Left lung (tissue), 10 donors: Measurements from ENCODE around the gene ETNK2. TPM values are rescaled to one million over a fixed set of nuclear protein-coding genes. Genes with fewer than 3 reads are reported as not detected.
A peak's percentile ranks its signal among the peaks of the same experiment; 100 is the strongest.

Experiments
- ATAC-seq: fragments of 200-7000 bp; cut with Tn5 transposase; one replicate; pipeline ENCODE4 v1.9.1; 2020; ENCODE audit warnings: moderate library complexity
- DNase-seq, 4 donors: peaks; one replicate each; pipeline ENCODE4 v3.0.0-alpha.2; 2013 to 2020
- H3K27ac ChIP-seq, 2 donors: fragments of 200-600 bp; sonication (generic) in 1 of 2; one replicate each; pipeline versions ENCODE4 v1.5.0 to v1.8.0; 2020 to 2021
- H3K27me3 ChIP-seq, 2 donors: fragments of 200-600 bp; sonication (generic) in 1 of 2; one replicate each; pipeline versions ENCODE4 v1.5.0 to v1.8.0; 2020 to 2021
- H3K36me3 ChIP-seq, 2 donors: fragments of 200-600 bp; sonication (generic) in 1 of 2; one replicate each; pipeline versions ENCODE4 v1.5.0 to v1.8.0; 2020 to 2021
- H3K4me1 ChIP-seq, 2 donors: fragments of 200-600 bp; one replicate each; pipeline ENCODE4 v1.8.0; 2021
- H3K4me3 ChIP-seq, 2 donors: fragments of 200-600 bp; sonication (generic) in 1 of 2; one replicate each; pipeline versions ENCODE4 v1.5.0 to v1.8.0; 2020 to 2021; ENCODE audit warnings: mild to moderate bottlenecking in 1 of 2
- H3K9me3 ChIP-seq, 2 donors: fragments of 200-600 bp; sonication (generic) in 1 of 2; one replicate each; pipeline versions ENCODE4 v1.5.0 to v1.8.0; 2020 to 2021
- CTCF ChIP-seq, 2 donors: fragments of 200-600 bp; sonication (generic) in 1 of 2; IDR thresholded peaks; one replicate each; pipeline versions ENCODE4 v1.5.0 to v1.8.0; 2021; ENCODE audit warnings: antibody characterized with exemption in 2 of 2
- intact Hi-C, 2 donors: fragments of 100-400 bp; cut with DNase I; formaldehyde crosslinking; loops; one replicate each; pipeline versions ENCODE4 v1.11.2 to v1.14.2; 2022
- polyA plus RNA-seq, 6 donors: library from polyadenylated mRNA; unstranded; fragments of 120-200 nt; gene quantifications; one replicate each; pipeline ENCODE4 v1.2.1, GENCODE V29; 2013; ENCODE audit not compliant: insufficient read length in 6 of 6
- total RNA-seq, 2 donors: library from RNA; stranded (reverse); fragmentation: NEBNext Ultra II Directional; extraction: Animal tissue kit (Norgen Biotek cat#: 25700); gene quantifications; one replicate each; pipeline ENCODE4 v1.2.1, GENCODE V29; 2021
- donor health status: DM: no; HTN: yes; CAD: no.
- donor health status: DM: no; HTN: no; CAD: no.

ETNK2 gene
- total and polyA plus RNA-seq, 8 donors: 2.6 to 13.2 (median 10.2) TPM

- H3K36me3 ChIP-seq: no peaks in the 10 kb centered on the region
- no peak for ATAC-seq
- no peaks in the 10 kb centered on the region for H3K9me3 ChIP-seq
- no peak overlapping the region for H3K27ac ChIP-seq
- DNase-seq: no peak
- H3K4me1 ChIP-seq: no peaks in the 10 kb centered on the region
- intact Hi-C loops: no loop called here
- H3K4me3 ChIP-seq: no peak overlapping the region
- TF ChIP-seq CTCF (IDR thresholded peaks at IDR 0.05): no peak
- H3K27me3 ChIP-seq: no peaks in the 10 kb centered on the region
Measured at GRCh38 chr1:204143276-204144041, 8.4 kb downstream of the ETNK2 start.

GRCh38 chr1:204142032-204142974, 9.5 kb downstream of the ETNK2 start:
- no peak for ATAC-seq
- intact Hi-C loops: no loop called here
- Histone ChIP-seq H3K27ac (no peak overlapping the region), H3K36me3 (no peaks in the 10 kb centered on the region), H3K9me3 (no peaks in the 10 kb centered on the region), H3K4me1 (no peaks in the 10 kb centered on the region), H3K4me3 (no peak overlapping the region), H3K27me3 (no peaks in the 10 kb centered on the region)
- DNase-seq: no peak
- TF ChIP-seq CTCF (IDR thresholded peaks at IDR 0.05): no peak

- Histone ChIP-seq H3K36me3 (no peaks in the 10 kb centered on the region), H3K27me3 (no peaks in the 10 kb centered on the region), H3K9me3 (no peaks in the 10 kb centered on the region), H3K4me1 (no peaks in the 10 kb centered on the region), H3K27ac (no peak overlapping the region), H3K4me3 (no peak overlapping the region)
- ATAC-seq: no peak
- intact Hi-C loops: no loop called here
- no peak for TF ChIP-seq CTCF (IDR thresholded peaks at IDR 0.05)
- DNase-seq: no peak
Measured at GRCh38 chr1:204141131-204141530, 10.7 kb downstream of the ETNK2 start.

- H3K4me1 ChIP-seq: no peaks in the 10 kb centered on the region
- no peak for TF ChIP-seq CTCF (IDR thresholded peaks at IDR 0.05)
- no peaks in the 10 kb centered on the region for H3K36me3 ChIP-seq
- no peak overlapping the region for H3K4me3 ChIP-seq
- no peak overlapping the region for H3K27ac ChIP-seq
- intact Hi-C loops: no loop called here
- H3K27me3 ChIP-seq: no peaks in the 10 kb centered on the region
- no peak for ATAC-seq
- DNase-seq: no peak
- H3K9me3 ChIP-seq: no peaks in the 10 kb centered on the region
Measured at GRCh38 chr1:204139952-204140351, 11.9 kb downstream of the ETNK2 start.

GRCh38 chr1:204139088-204139487, 12.8 kb downstream of the ETNK2 start:
- Histone ChIP-seq H3K4me3 (no peak overlapping the region), H3K4me1 (no peaks in the 10 kb centered on the region), H3K27ac (no peak overlapping the region), H3K36me3 (no peaks in the 10 kb centered on the region), H3K9me3 (no peaks in the 10 kb centered on the region), H3K27me3 (no peaks in the 10 kb centered on the region)
- TF ChIP-seq CTCF (IDR thresholded peaks at IDR 0.05): no peak
- intact Hi-C loops: no loop called here
- DNase-seq: no peak
- ATAC-seq: peak; percentile 66
